HepG2 (cell line): ENCODE results near the gene CXCL17. TPM values are rescaled to one million over a fixed set of nuclear protein-coding genes. Genes with fewer than 3 reads are reported as not detected.

ENCODE experiments used
- DMTF1 ChIP-seq: sonication (generic); formaldehyde crosslinking; IDR thresholded peaks from 2 replicates; pipeline ENCODE4 v1.4.0; 2020; ENCODE audit warnings: mild to moderate bottlenecking, missing genetic modification reagents
- ERF ChIP-seq: IDR thresholded peaks from 2 replicates; pipeline ENCODE4 v1.6.1; 2018; ENCODE audit warnings: missing biosample characterization, missing genetic modification reagents
- FOXK1 ChIP-seq: sonication (generic); formaldehyde crosslinking; IDR thresholded peaks from 2 replicates; pipeline ENCODE4 v1.4.0; 2020; ENCODE audit warnings: low read depth, missing genetic modification reagents, borderline replicate concordance
- FOXP4 ChIP-seq: sonication (generic); formaldehyde crosslinking; IDR thresholded peaks from 2 replicates; pipeline ENCODE4 v1.4.0; 2020; ENCODE audit warnings: missing genetic modification reagents
- HDAC6 ChIP-seq: fragments of 200-600 bp; sonication (generic); IDR thresholded peaks from 2 replicates; pipeline ENCODE4 v1.7.0; 2017; ENCODE audit warnings: mild to moderate bottlenecking, antibody characterized with exemption, low read length, low read depth
- HMGXB4 ChIP-seq, 2 experiments: sonication (generic) in 1 of 2; formaldehyde crosslinking in 1 of 2; IDR thresholded peaks; 2 replicates each; pipeline versions ENCODE4 v1.4.0 to v1.6.1; 2018 to 2020; ENCODE audit warnings: missing genetic modification reagents in 2 of 2, borderline replicate concordance in 1 of 2, low read depth in 1 of 2, mild to moderate bottlenecking in 1 of 2, missing biosample characterization in 1 of 2
- KMT2B ChIP-seq: IDR thresholded peaks from 2 replicates; pipeline ENCODE4 v1.6.1; 2016; ENCODE audit warnings: missing genetic modification reagents, missing compliant biosample characterization
- MLLT10 ChIP-seq: sonication (generic); formaldehyde crosslinking; IDR thresholded peaks from 2 replicates; pipeline ENCODE4 v1.4.0; 2020; ENCODE audit warnings: missing genetic modification reagents
- MYC ChIP-seq: sonication (generic); formaldehyde crosslinking; IDR thresholded peaks from 2 replicates; pipeline ENCODE4 v1.9.0; 2021; ENCODE audit warnings: missing genetic modification reagents, borderline replicate concordance
- NFATC3 ChIP-seq: sonication (generic); formaldehyde crosslinking; IDR thresholded peaks from 2 replicates; pipeline ENCODE4 v1.5.1; 2020; ENCODE audit warnings: mild to moderate bottlenecking, missing genetic modification reagents
- NFKBIZ ChIP-seq: IDR thresholded peaks from 2 replicates; pipeline ENCODE4 v1.6.1; 2018; ENCODE audit warnings: missing genetic modification reagents, missing compliant biosample characterization
- NR3C1 ChIP-seq: sonication (generic); formaldehyde crosslinking; IDR thresholded peaks from 2 replicates; pipeline ENCODE4 v1.4.0; 2020; ENCODE audit warnings: missing genetic modification reagents
- PAWR ChIP-seq: sonication (generic); formaldehyde crosslinking; IDR thresholded peaks from 2 replicates; pipeline ENCODE4 v1.4.0; 2020; ENCODE audit warnings: missing genetic modification reagents, mild to moderate bottlenecking, borderline replicate concordance
- PLSCR1 ChIP-seq: sonication (generic); formaldehyde crosslinking; IDR thresholded peaks from 2 replicates; pipeline ENCODE4 v1.5.0; 2020; ENCODE audit warnings: missing genetic modification reagents, mild to moderate bottlenecking, borderline replicate concordance
- SOX13 ChIP-seq, 3 experiments: fragments of 450-650 bp in 1 of 3; sonication (generic) in 1 of 3; formaldehyde crosslinking in 1 of 3; IDR thresholded peaks in 2 of 3; conservative IDR thresholded peaks in 1 of 3; 2 replicates each; pipeline versions ENCODE4 v1.5.0 to v1.6.1; 2016 to 2020; ENCODE audit warnings: antibody characterized with exemption in 1 of 3, mild to moderate bottlenecking in 1 of 3, missing compliant biosample characterization in 1 of 3, missing genetic modification reagents in 1 of 3, moderate library complexity in 1 of 3
- TFE3 ChIP-seq: IDR thresholded peaks from 2 replicates; pipeline ENCODE4 v1.6.1; 2016
- ZFAT ChIP-seq: sonication (generic); formaldehyde crosslinking; conservative IDR thresholded peaks from 2 replicates; pipeline ENCODE4 v1.8.1; 2023; ENCODE audit warnings: missing genetic modification reagents, inconsistent platforms
- ZNF460 ChIP-seq: sonication (generic); formaldehyde crosslinking; IDR thresholded peaks from 2 replicates; pipeline ENCODE4 v1.5.1; 2020; ENCODE audit warnings: missing genetic modification reagents, mild to moderate bottlenecking, borderline replicate concordance
- ZNF556 ChIP-seq: sonication (generic); formaldehyde crosslinking; IDR thresholded peaks from 2 replicates; pipeline ENCODE4 v1.4.0; 2020; ENCODE audit warnings: mild to moderate bottlenecking, missing genetic modification reagents, borderline replicate concordance
- ZNF713 ChIP-seq: sonication (generic); formaldehyde crosslinking; IDR thresholded peaks from 2 replicates; pipeline ENCODE4 v1.4.0; 2020; ENCODE audit warnings: mild to moderate bottlenecking, missing genetic modification reagents
- polyA plus RNA-seq, 8 experiments: library from polyadenylated mRNA; depleted of rRNA in 3 of 8; stranded (reverse) in 7 of 8; unstranded in 1 of 8; fragments of >200 nt; fragmentation: Illumina TruSeq in 4 of 8; extraction: Trizol in 4 of 8; gene quantifications; 2 replicates each; pipeline versions ENCODE4 v1.2.1 to v1.2.3, GENCODE V29; 2011 to 2016; ENCODE audit warnings: low read depth in 4 of 8, missing spikeins in 1 of 8, mixed read lengths in 1 of 8; ENCODE audit not compliant: insufficient read depth in 1 of 8
- total RNA-seq, 5 experiments: library from RNA; depleted of rRNA; stranded (reverse); fragments of >200 nt; fragmentation: Illumina TruSeq; extraction: Trizol; gene quantifications; 2 replicates each; pipeline ENCODE4 v1.2.3, GENCODE V29; 2016; ENCODE audit warnings: low read depth in 1 of 5

Gene CXCL17
- total and polyA plus RNA-seq, 2 of the 13 experiments (the other 11 are each of a cell fraction or from before 2014, with no cell fraction given): 0.12 TPM; not detected in 1

- TF ChIP-seq HMGXB4 (CRISPR knock-in tag; IDR thresholded peaks at IDR 0.05; ENCODE audit: borderline replicate concordance in 1 of 2, low read depth in 1 of 2): peak; percentile 55 to 69; a peak in 3 of 4 replicates
- 0 out of 2 replicates have a peak, but pooled peaks have one; percentile 34 for TF ChIP-seq NFATC3 (CRISPR knock-in tag)
- TF ChIP-seq SOX13 (IDR thresholded peaks at IDR 0.05): no peak
- 0 out of 4 replicates have a peak, but pooled peaks of 1 of the 2 experiments have one; percentile 16 for TF ChIP-seq SOX13 (CRISPR knock-in tag; conservative IDR thresholded peaks at IDR 0.05 in 1 of 2, IDR thresholded peaks at IDR 0.05 in 1 of 2)
- no peak for TF ChIP-seq MLLT10 (CRISPR knock-in tag)
- 0 out of 2 replicates have a peak, but pooled peaks have one; percentile 21 for TF ChIP-seq FOXK1 (CRISPR knock-in tag)
- TF ChIP-seq KMT2B (CRISPR knock-in tag): no peak
- no peak for TF ChIP-seq PLSCR1 (CRISPR knock-in tag)
- TF ChIP-seq MYC (CRISPR knock-in tag): peak; percentile 59; the same call in 1 of the 2 replicates
- TF ChIP-seq ZNF556: no peak; the same call in 1 of the 2 replicates
- no peak for TF ChIP-seq NR3C1 (CRISPR knock-in tag)
- no peak for TF ChIP-seq DMTF1 (CRISPR knock-in tag)
- TF ChIP-seq ZFAT: no peak
- no peak for TF ChIP-seq ZNF713
- TF ChIP-seq FOXP4: no peak
- TF ChIP-seq TFE3: 0 out of 2 replicates have a peak, but pooled peaks have one; percentile 20
- TF ChIP-seq ZNF460 (CRISPR knock-in tag): no peak
- TF ChIP-seq ERF (CRISPR knock-in tag): peak; percentile 36; the same call in 1 of the 2 replicates
- TF ChIP-seq NFKBIZ: no peak
- TF ChIP-seq PAWR (CRISPR knock-in tag): no peak
- TF ChIP-seq HDAC6: no peak
Measured at GRCh38 chr19:42440357-42441048, 2.2 kb downstream of the CXCL17 start (continued).
